HepG2 (cell line): ENCODE data around the gene COA4. TPM values are rescaled to one million over a fixed set of nuclear protein-coding genes. Genes with fewer than 3 reads are reported as not detected.

ENCODE experiments used
- ATAC-seq: fragments of 200-7000 bp; cut with Tn5 transposase; 3 replicates; pipeline ENCODE4 v1.9.1; 2020; ENCODE audit warnings: mild to moderate bottlenecking, moderate library complexity
- BruUV-seq: library from RNA; stranded (reverse); fragments of 400-500 nt; replicated peaks from 2 replicates; lab custom pipeline; 2021; lab: Mats Ljungman, UMichigan
- CTCF ChIA-PET: fragments of 300-600 bp; formaldehyde crosslinking; extraction: SDS; loops from one replicate; lab custom pipeline; 2021; ENCODE audit warnings: low total read pairs, inconsistent platforms, low intra/inter-chr PET ratio; lab: Yijun Ruan, JAX
- POLR2A ChIA-PET: fragments of 350-600 bp; sonication (Branson Sonifier 250); formaldehyde crosslinking; loops from one replicate; lab custom pipeline; 2020; ENCODE audit warnings: antibody characterized with exemption, inconsistent platforms; lab: Yijun Ruan, JAX
- DNase-seq: peaks from one replicate; pipeline ENCODE4 v3.0.0-alpha.2; 2015; ENCODE audit warnings: low spot score
- FAIRE-seq: peaks from 3 replicates; lab custom pipeline; 2011; peaks lifted over from hg19 to GRCh38; lab: Jason Lieb, UNC
- H2AFZ ChIP-seq: one replicate; pipeline ENCODE4 v1.6.1; 2011; ENCODE audit warnings: low read length, inconsistent platforms
- H3K27ac ChIP-seq: fragments of 300-600 bp; 3 replicates; pipeline ENCODE4 v1.8.0; 2011; ENCODE audit warnings: mixed run types, mild to moderate bottlenecking, mixed read lengths, low read length, inconsistent platforms; ENCODE audit not compliant: insufficient read depth; ENCODE audit errors: extremely low read length
- H3K27me3 ChIP-seq, 2 experiments: fragments of 200-600 bp in 1 of 2; 2 replicates in 1 of 2; 3 replicates in 1 of 2; pipeline versions ENCODE4 v1.6.0 to v1.8.0; 2011; ENCODE audit warnings: low read length in 2 of 2, mild to moderate bottlenecking in 2 of 2, moderate library complexity in 2 of 2, inconsistent platforms in 1 of 2; ENCODE audit not compliant: insufficient read depth in 2 of 2, control insufficient read depth in 1 of 2
- H3K36me3 ChIP-seq, 2 experiments: fragments of 200-600 bp in 1 of 2; replicated peaks in 1 of 2; 2 replicates in 1 of 2; 3 replicates in 1 of 2; pipeline versions ENCODE4 v1.5.1 to v1.8.0; 2011; ENCODE audit warnings: low read length in 2 of 2, inconsistent platforms in 1 of 2; ENCODE audit not compliant: insufficient read depth in 2 of 2, control insufficient read depth in 1 of 2
- H3K4me1 ChIP-seq: 2 replicates; pipeline ENCODE4 v1.5.1; 2012; ENCODE audit warnings: low read length, inconsistent platforms; ENCODE audit not compliant: insufficient read depth
- H3K4me2 ChIP-seq: 2 replicates; pipeline ENCODE4 v1.6.0; 2011; ENCODE audit warnings: low read depth, low read length, inconsistent platforms
- H3K4me3 ChIP-seq, 3 experiments: fragments of 200-600 bp in 1 of 3; sonication (generic), shearing (Covaris generic) in 1 of 3; replicated peaks in 1 of 3; 2 replicates each; pipeline ENCODE4 v1.5.1; 2011 to 2016; ENCODE audit warnings: low read length in 3 of 3, inconsistent platforms in 2 of 3, low read depth in 2 of 3, mild to moderate bottlenecking in 2 of 3, control low read depth in 1 of 3, mixed read lengths in 1 of 3; ENCODE audit not compliant: insufficient read depth in 1 of 3
- H3K79me2 ChIP-seq: one replicate; pipeline ENCODE4 v1.6.1; 2011; ENCODE audit warnings: low read length, inconsistent platforms; ENCODE audit not compliant: insufficient read depth
- H3K9ac ChIP-seq: 2 replicates; pipeline ENCODE4 v1.6.0; 2011; ENCODE audit warnings: mild to moderate bottlenecking, low read depth, low read length, inconsistent platforms; ENCODE audit not compliant: insufficient read depth
- H3K9me3 ChIP-seq: 2 replicates; pipeline ENCODE4 v1.5.1; 2012; ENCODE audit warnings: mild to moderate bottlenecking, low read length
- H4K20me1 ChIP-seq: 2 replicates; pipeline ENCODE4 v1.6.0; 2011; ENCODE audit warnings: inconsistent platforms, mild to moderate bottlenecking, low read length, moderate library complexity; ENCODE audit not compliant: insufficient read depth
- ATF2 ChIP-seq: sonication (generic); formaldehyde crosslinking; IDR thresholded peaks from 2 replicates; pipeline ENCODE4 v1.4.0; 2020; ENCODE audit warnings: missing genetic modification reagents
- BRCA1 ChIP-seq: sonication (generic); formaldehyde crosslinking; IDR thresholded peaks from 2 replicates; pipeline ENCODE4 v1.4.0; 2020; ENCODE audit warnings: missing genetic modification reagents
- FOXJ3 ChIP-seq: sonication (generic); formaldehyde crosslinking; IDR thresholded peaks from 2 replicates; pipeline ENCODE4 v1.4.0; 2020; ENCODE audit warnings: missing genetic modification reagents, mild to moderate bottlenecking, borderline replicate concordance
- JUN ChIP-seq: sonication (generic); formaldehyde crosslinking; IDR thresholded peaks from 2 replicates; pipeline ENCODE4 v1.4.0; 2020; ENCODE audit warnings: mild to moderate bottlenecking, missing genetic modification reagents
- KLF13 ChIP-seq: sonication (generic); formaldehyde crosslinking; IDR thresholded peaks from 2 replicates; pipeline ENCODE4 v1.4.0; 2020; ENCODE audit warnings: mild to moderate bottlenecking, missing genetic modification reagents
- LBX2 ChIP-seq: sonication (generic); formaldehyde crosslinking; IDR thresholded peaks from 2 replicates; pipeline ENCODE4 v1.5.0; 2020; ENCODE audit warnings: missing genetic modification reagents, mild to moderate bottlenecking, borderline replicate concordance
- MEIS2 ChIP-seq: sonication (generic); formaldehyde crosslinking; IDR thresholded peaks from 2 replicates; pipeline ENCODE4 v1.9.0; 2021; ENCODE audit warnings: mild to moderate bottlenecking, missing genetic modification reagents
- ZBTB21 ChIP-seq: sonication (generic); formaldehyde crosslinking; IDR thresholded peaks from 2 replicates; pipeline ENCODE4 v1.4.0; 2020; ENCODE audit warnings: missing genetic modification reagents
- ZNF256 ChIP-seq: sonication (generic); formaldehyde crosslinking; conservative IDR thresholded peaks from 2 replicates; pipeline ENCODE4 v1.4.0; 2020; ENCODE audit warnings: missing genetic modification reagents
- ZNF275 ChIP-seq: sonication (generic); formaldehyde crosslinking; IDR thresholded peaks from 2 replicates; pipeline ENCODE4 v1.8.0; 2022; ENCODE audit warnings: missing genetic modification reagents, mild to moderate bottlenecking, inconsistent platforms, borderline replicate concordance
- ZNF512 ChIP-seq: sonication (generic); formaldehyde crosslinking; IDR thresholded peaks from 2 replicates; pipeline ENCODE4 v1.4.0; 2020; ENCODE audit warnings: mild to moderate bottlenecking, missing genetic modification reagents
- ZNF597 ChIP-seq: sonication (generic); formaldehyde crosslinking; IDR thresholded peaks from 2 replicates; pipeline ENCODE4 v1.5.0; 2020; ENCODE audit warnings: missing genetic modification reagents
- ZNF839 ChIP-seq: sonication (generic); formaldehyde crosslinking; IDR thresholded peaks from 2 replicates; pipeline ENCODE4 v1.4.0; 2020; ENCODE audit warnings: missing genetic modification reagents, mild to moderate bottlenecking, borderline replicate concordance
- ZSCAN31 ChIP-seq: sonication (generic); formaldehyde crosslinking; IDR thresholded peaks from 2 replicates; pipeline ENCODE4 v1.5.0; 2020; ENCODE audit warnings: low read depth, mild to moderate bottlenecking, missing genetic modification reagents
- WGBS: methylation state at CpG from one replicate; pipeline ENCODE4 v1.1.6; 2017; ENCODE audit warnings: low lambda C conversion rate; 5-methylcytosine and 5-hydroxymethylcytosine counted together
- in situ Hi-C: cut with HindIII; loops from 2 replicates; pipeline ENCODE4 v1.10.0; 2017; ENCODE audit warnings: low pct_unique_long_range_greater_than_20kb; ENCODE audit not compliant: extremely low pct_ligation_motif_present
- intact Hi-C: fragments of 100-400 bp; cut with micrococcal nuclease; formaldehyde crosslinking; loops from one replicate; pipeline ENCODE4 v1.10.0; 2022; ENCODE audit not compliant: unreplicated experiment
- polyA plus RNA-seq, 8 experiments: library from polyadenylated mRNA; depleted of rRNA in 3 of 8; stranded (reverse) in 7 of 8; unstranded in 1 of 8; fragments of >200 nt; fragmentation: Illumina TruSeq in 4 of 8; extraction: Trizol in 4 of 8; gene quantifications; 2 replicates each; pipeline versions ENCODE4 v1.2.1 to v1.2.3, GENCODE V29; 2011 to 2016; ENCODE audit warnings: low read depth in 4 of 8, missing spikeins in 1 of 8, mixed read lengths in 1 of 8; ENCODE audit not compliant: insufficient read depth in 1 of 8
- total RNA-seq, 5 experiments: library from RNA; depleted of rRNA; stranded (reverse); fragments of >200 nt; fragmentation: Illumina TruSeq; extraction: Trizol; gene quantifications; 2 replicates each; pipeline ENCODE4 v1.2.3, GENCODE V29; 2016; ENCODE audit warnings: low read depth in 1 of 5

COA4 gene
- total and polyA plus RNA-seq, 2 of the 13 experiments (the other 11 are each of a cell fraction or from before 2014, with no cell fraction given) = 107 to 109 TPM

- TF ChIP-seq ZNF275 (no peak), ZNF597 (no peak)
These were observed 12.9 kb upstream of the COA4 start (continued) for GRCh38 chr11:73889536-73889935.

- CTCF ChIA-PET = no interaction called here
- TF ChIP-seq LBX2 = no peak
- TF ChIP-seq JUN (CRISPR knock-in tag) = no peak
- TF ChIP-seq BRCA1 (CRISPR knock-in tag) = no peak
- no peak for TF ChIP-seq ZSCAN31 (CRISPR knock-in tag)
- no peak for TF ChIP-seq ZBTB21 (CRISPR knock-in tag)
- TF ChIP-seq ZNF256 (CRISPR knock-in tag) = no peak
- no peak for TF ChIP-seq KLF13 (CRISPR knock-in tag)
- TF ChIP-seq ZNF839 (CRISPR knock-in tag) = no peak
- no peak for TF ChIP-seq ATF2 (CRISPR knock-in tag)
- no peak for TF ChIP-seq MEIS2 (CRISPR knock-in tag)
- no peak for TF ChIP-seq ZNF512 (CRISPR knock-in tag)
- TF ChIP-seq FOXJ3 (CRISPR knock-in tag) = no peak
These were observed 12.4 kb upstream of the COA4 start for GRCh38 chr11:73889019-73889418.

More at GRCh38 chr11:73889019-73889418, 12.4 kb upstream of the COA4 start:
- no peak overlapping the region for H3K27ac ChIP-seq
- intact Hi-C loops (no loop called here), in situ Hi-C loops (no loop called here)
- H3K4me2 ChIP-seq = no peak overlapping the region
- no peaks in the 10 kb centered on the region for H3K79me2 ChIP-seq
- POLR2A ChIA-PET = no interaction called here
- DNase-seq (no peak), FAIRE-seq (no peak), ATAC-seq (no peak)
- H4K20me1 ChIP-seq = no peaks in the 10 kb centered on the region
- H3K9me3 ChIP-seq = no peaks in the 10 kb centered on the region
- no peaks in the 10 kb centered on the region for H3K4me1 ChIP-seq
- H3K4me3 ChIP-seq = no peak overlapping the region
- H3K9ac ChIP-seq = no peak overlapping the region
- H3K36me3 ChIP-seq = peaks cover 7 to 25% of the 10 kb centered on the region in 2 experiments
- H2AFZ ChIP-seq = no peak overlapping the region
- no peaks in the 10 kb centered on the region for H3K27me3 ChIP-seq
- WGBS = 84% methylated on average over 1 of the region's 1 CpG
- no TSS peak for BruUV-seq
